HTERT RPE-1 (cell line): ENCODE data around the gene NT5DC3.

Experiments
- in situ Hi-C: fragments of 300-500 bp; cut with MboI; formaldehyde crosslinking; loops from 4 replicates; pipeline ENCODE4 v1.14.3; 2020; ENCODE audit warnings: low sequenced_read_pairs

The NT5DC3 gene

GRCh38 chr12:103756443-103756842 lies 84.6 kb downstream of the NT5DC3 start:
- in situ Hi-C loops, result no loop called here

- in situ Hi-C loops, result no loop called here
These were observed 85.6 kb downstream of the NT5DC3 start for GRCh38 chr12:103755425-103755824.

- in situ Hi-C loops, result no loop called here
These were observed 89.4 kb downstream of the NT5DC3 start for GRCh38 chr12:103751600-103751999.

GRCh38 chr12:103751171-103751570 lies 89.9 kb downstream of the NT5DC3 start:
- in situ Hi-C loops, result no loop called here

GRCh38 chr12:103748875-103749274 lies 92.2 kb downstream of the NT5DC3 start:
- in situ Hi-C loops, result no loop called here

- in situ Hi-C loops, result no loop called here
These were observed 93.0 kb downstream of the NT5DC3 start for GRCh38 chr12:103748002-103748401.

- in situ Hi-C loops, result no loop called here
These were observed 95.1 kb downstream of the NT5DC3 start for GRCh38 chr12:103745962-103746361.

GRCh38 chr12:103743788-103744187 lies 97.2 kb downstream of the NT5DC3 start:
- in situ Hi-C loops, result no loop called here

GRCh38 chr12:103742349-103742932 lies 98.6 kb downstream of the NT5DC3 start:
- in situ Hi-C loops, result no loop called here

- in situ Hi-C loops, result no loop called here
These were observed 103.2 kb downstream of the NT5DC3 start for GRCh38 chr12:103737881-103738280.

GRCh38 chr12:103736572-103736971 lies 104.5 kb downstream of the NT5DC3 start:
- in situ Hi-C loops, result no loop called here

GRCh38 chr12:103735291-103735690 lies 105.7 kb downstream of the NT5DC3 start:
- in situ Hi-C loops, result no loop called here

GRCh38 chr12:103734863-103735262 lies 106.2 kb downstream of the NT5DC3 start:
- in situ Hi-C loops, result no loop called here

GRCh38 chr12:103731539-103731938 lies 109.5 kb downstream of the NT5DC3 start:
- in situ Hi-C loops, result no loop called here

GRCh38 chr12:103729499-103729898 lies 111.5 kb downstream of the NT5DC3 start:
- in situ Hi-C loops, result no loop called here

GRCh38 chr12:103728323-103728722 lies 112.7 kb downstream of the NT5DC3 start:
- in situ Hi-C loops, result no loop called here

- in situ Hi-C loops, result no loop called here
These were observed 113.4 kb downstream of the NT5DC3 start for GRCh38 chr12:103727638-103728037.

- in situ Hi-C loops, result no loop called here
These were observed 115.6 kb downstream of the NT5DC3 start for GRCh38 chr12:103725398-103725797.
